Renal cortex interstitium (tissue), 11 donors: ENCODE data around the gene SELPLG. TPM values are rescaled to one million over a fixed set of nuclear protein-coding genes. Genes with fewer than 3 reads are reported as not detected.
"Not testable (repeated sequence)": the region's sequence is repeated elsewhere in the genome, so short reads cannot be mapped to it uniquely, and the experiment has no call there.

Source experiments
- DNase-seq, 11 donors: peaks; one replicate each; pipeline ENCODE4 v3.0.0-alpha.2; 2013; ENCODE audit warnings: low read depth in 9 of 11, low spot score in 4 of 11; ENCODE audit errors: extremely low read depth in 1 of 11
- polyA plus RNA-seq, 3 donors: library from polyadenylated mRNA; unstranded; fragments of 120-200 nt; gene quantifications; one replicate each; pipeline ENCODE4 v1.2.1, GENCODE V29; 2013; ENCODE audit not compliant: insufficient read length in 3 of 3

Gene SELPLG
- polyA plus RNA-seq, 3 donors: 1.7 to 2.5 (median 2.3) TPM

- DNase-seq: no peak
These were observed 35.0 kb downstream of the SELPLG start for GRCh38 chr12:108598553-108599250.

- peak in 5 of 11 donors; percentile 48 to 62 (median 55) for DNase-seq
These were observed 35.9 kb downstream of the SELPLG start, which contains the start of gene TMEM119 for GRCh38 chr12:108597559-108598471. Gene TMEM119, minus strand, starts transcription at chr12:108598084. Its CDS starts 5,701 bp downstream, at chr12:108592383.

GRCh38 chr12:108596854-108597558 lies 36.7 kb downstream of the SELPLG start:
- DNase-seq: no peak

- no peak for DNase-seq
These were observed 37.7 kb downstream of the SELPLG start for GRCh38 chr12:108595711-108596647.

GRCh38 chr12:108594960-108595710 lies 38.6 kb downstream of the SELPLG start:
- DNase-seq: no peak

GRCh38 chr12:108594323-108594903 lies 39.3 kb downstream of the SELPLG start:
- no peak for DNase-seq

- DNase-seq: no peak
These were observed 41.4 kb downstream of the SELPLG start for GRCh38 chr12:108592033-108592909.

- no peak for DNase-seq
These were observed 42.3 kb downstream of the SELPLG start for GRCh38 chr12:108591267-108591980.

- DNase-seq: not testable (repeated sequence)
These were observed 43.2 kb downstream of the SELPLG start for GRCh38 chr12:108590463-108590862.

GRCh38 chr12:108589840-108590229 lies 43.9 kb downstream of the SELPLG start:
- no peak for DNase-seq

- DNase-seq: peak in 7 of 11 donors; percentile 27 to 67 (median 52)
These were observed 44.5 kb downstream of the SELPLG start for GRCh38 chr12:108589028-108589839.

GRCh38 chr12:108587826-108588225 lies 45.9 kb downstream of the SELPLG start:
- DNase-seq: no peak

GRCh38 chr12:108586306-108586705 lies 47.4 kb downstream of the SELPLG start:
- DNase-seq: no peak

GRCh38 chr12:108585864-108586263 lies 47.8 kb downstream of the SELPLG start:
- DNase-seq: no peak

GRCh38 chr12:108584456-108585065 lies 49.1 kb downstream of the SELPLG start:
- DNase-seq: no peak
